ENCODE data around the gene RBP7.
"Not testable (repeated sequence)": the region's sequence is repeated elsewhere in the genome, so short reads cannot be mapped to it uniquely, and the experiment has no call there.

Gene RBP7

GRCh38 chr1:9985001-9985400, 12.0 kb upstream of the RBP7 start:
- peaks cover 13% of the 10 kb centered on the region for H3K36me3 ChIP-seq (replicated peaks)
- TF ChIP-seq, protein P1, sequence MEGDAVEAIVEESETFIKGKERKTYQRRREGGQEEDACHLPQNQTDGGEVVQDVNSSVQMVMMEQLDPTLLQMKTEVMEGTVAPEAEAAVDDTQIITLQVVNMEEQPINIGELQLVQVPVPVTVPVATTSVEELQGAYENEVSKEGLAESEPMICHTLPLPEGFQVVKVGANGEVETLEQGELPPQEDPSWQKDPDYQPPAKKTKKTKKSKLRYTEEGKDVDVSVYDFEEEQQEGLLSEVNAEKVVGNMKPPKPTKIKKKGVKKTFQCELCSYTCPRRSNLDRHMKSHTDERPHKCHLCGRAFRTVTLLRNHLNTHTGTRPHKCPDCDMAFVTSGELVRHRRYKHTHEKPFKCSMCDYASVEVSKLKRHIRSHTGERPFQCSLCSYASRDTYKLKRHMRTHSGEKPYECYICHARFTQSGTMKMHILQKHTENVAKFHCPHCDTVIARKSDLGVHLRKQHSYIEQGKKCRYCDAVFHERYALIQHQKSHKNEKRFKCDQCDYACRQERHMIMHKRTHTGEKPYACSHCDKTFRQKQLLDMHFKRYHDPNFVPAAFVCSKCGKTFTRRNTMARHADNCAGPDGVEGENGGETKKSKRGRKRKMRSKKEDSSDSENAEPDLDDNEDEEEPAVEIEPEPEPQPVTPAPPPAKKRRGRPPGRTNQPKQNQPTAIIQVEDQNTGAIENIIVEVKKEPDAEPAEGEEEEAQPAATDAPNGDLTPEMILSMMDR (IDR thresholded peaks at IDR 0.05; ENCODE audit: low read depth, low read length, missing control alignments): no peak
- no peaks in the 10 kb centered on the region for H3K27me3 ChIP-seq (replicated peaks)
- no peak for DNase-seq
- no peak overlapping the region for H3K4me3 ChIP-seq (ENCODE audit: low read depth, low read length)
- in situ Hi-C loops (cut with HindIII; ENCODE audit: low pct_ligation_motif_present, low sequenced_read_pairs): no loop called here
- H3K27ac ChIP-seq: no peak overlapping the region

- Histone ChIP-seq H3K27me3 (replicated peaks) (no peaks in the 10 kb centered on the region), H3K27ac (no peak overlapping the region), H3K36me3 (replicated peaks) (no peaks in the 10 kb centered on the region), H3K4me3 (ENCODE audit: low read depth, low read length) (no peak overlapping the region)
- no peak for DNase-seq
- in situ Hi-C loops (cut with HindIII; ENCODE audit: low pct_ligation_motif_present, low sequenced_read_pairs): no loop called here
- TF ChIP-seq, protein P1 (IDR thresholded peaks at IDR 0.05; ENCODE audit: low read depth, low read length, missing control alignments): no peak
These were observed 7.3 kb upstream of the RBP7 start for GRCh38 chr1:9989773-9990172.

GRCh38 chr1:9990944-9991343, 6.1 kb upstream of the RBP7 start:
- no peak for DNase-seq
- Histone ChIP-seq H3K27me3 (replicated peaks) (no peaks in the 10 kb centered on the region), H3K4me3 (ENCODE audit: low read depth, low read length) (no peak overlapping the region), H3K36me3 (replicated peaks) (no peaks in the 10 kb centered on the region), H3K27ac (no peak overlapping the region)
- TF ChIP-seq, protein P1 (IDR thresholded peaks at IDR 0.05; ENCODE audit: low read depth, low read length, missing control alignments): no peak
- in situ Hi-C loops (cut with HindIII; ENCODE audit: low pct_ligation_motif_present, low sequenced_read_pairs): no loop called here

DNA sequence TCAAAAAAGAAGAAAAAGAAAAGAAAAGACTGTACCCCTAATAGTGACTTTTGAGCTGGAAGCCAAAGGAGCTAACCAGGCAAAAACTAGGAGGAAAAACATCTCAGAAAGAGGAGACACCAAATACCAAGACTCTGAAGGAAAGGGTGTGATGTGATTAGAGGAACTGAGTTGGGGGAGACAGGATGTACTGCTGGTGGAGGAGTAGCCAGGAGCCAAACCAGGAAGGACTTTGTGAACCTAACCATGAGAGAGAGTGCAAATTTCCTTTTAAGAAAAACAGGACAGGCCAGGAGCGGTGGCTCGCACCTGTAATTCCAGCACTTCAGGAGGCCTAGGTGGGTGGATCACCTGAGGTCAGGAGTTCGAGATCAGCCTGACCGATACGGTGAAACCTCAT, 4.1 kb upstream of the RBP7 start:
- no peak overlapping the region for H3K4me3 ChIP-seq (ENCODE audit: low read depth, low read length)
- H3K36me3 ChIP-seq (replicated peaks): no peaks in the 10 kb centered on the region
- in situ Hi-C loops (cut with HindIII; ENCODE audit: low pct_ligation_motif_present, low sequenced_read_pairs): no loop called here
- H3K27me3 ChIP-seq (replicated peaks): peaks cover 6% of the 10 kb centered on the region
- TF ChIP-seq, protein P1 (IDR thresholded peaks at IDR 0.05; ENCODE audit: low read depth, low read length, missing control alignments): no peak
- no peak overlapping the region for H3K27ac ChIP-seq
- no peak for DNase-seq

DNA sequence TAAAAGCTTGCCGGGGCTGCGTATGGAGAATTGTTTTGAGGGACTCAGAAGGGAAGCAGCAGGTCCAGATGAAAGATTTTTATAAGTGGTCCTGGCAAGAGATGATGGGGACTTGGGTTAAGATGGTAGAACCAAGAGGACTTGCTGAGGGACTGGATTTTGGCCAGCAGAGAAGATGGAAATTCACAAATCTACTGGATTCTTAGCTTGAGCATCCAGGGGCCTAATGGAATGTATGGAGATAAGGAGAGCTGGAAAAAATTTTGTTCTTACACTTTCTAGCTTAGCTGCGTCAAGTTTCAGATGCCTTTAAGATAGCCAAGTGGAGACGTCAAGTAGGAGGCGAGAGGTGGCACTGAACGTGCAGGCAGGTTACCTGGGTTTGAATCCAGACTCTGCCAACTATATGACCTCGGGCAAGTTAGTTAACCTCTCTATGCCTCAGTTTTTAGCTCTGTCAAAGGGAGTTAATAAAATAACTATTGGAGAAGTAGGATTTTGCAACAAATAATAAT, 3.4 kb upstream of the RBP7 start:
- TF ChIP-seq, protein P1 (IDR thresholded peaks at IDR 0.05; ENCODE audit: low read depth, low read length, missing control alignments): no peak
- no peaks in the 10 kb centered on the region for H3K36me3 ChIP-seq (replicated peaks)
- H3K4me3 ChIP-seq (ENCODE audit: low read depth, low read length): no peak overlapping the region
- no peak overlapping the region for H3K27ac ChIP-seq
- H3K27me3 ChIP-seq (replicated peaks): peaks cover 8% of the 10 kb centered on the region
- in situ Hi-C loops (cut with HindIII; ENCODE audit: low pct_ligation_motif_present, low sequenced_read_pairs): no loop called here
- no peak for DNase-seq

DNA sequence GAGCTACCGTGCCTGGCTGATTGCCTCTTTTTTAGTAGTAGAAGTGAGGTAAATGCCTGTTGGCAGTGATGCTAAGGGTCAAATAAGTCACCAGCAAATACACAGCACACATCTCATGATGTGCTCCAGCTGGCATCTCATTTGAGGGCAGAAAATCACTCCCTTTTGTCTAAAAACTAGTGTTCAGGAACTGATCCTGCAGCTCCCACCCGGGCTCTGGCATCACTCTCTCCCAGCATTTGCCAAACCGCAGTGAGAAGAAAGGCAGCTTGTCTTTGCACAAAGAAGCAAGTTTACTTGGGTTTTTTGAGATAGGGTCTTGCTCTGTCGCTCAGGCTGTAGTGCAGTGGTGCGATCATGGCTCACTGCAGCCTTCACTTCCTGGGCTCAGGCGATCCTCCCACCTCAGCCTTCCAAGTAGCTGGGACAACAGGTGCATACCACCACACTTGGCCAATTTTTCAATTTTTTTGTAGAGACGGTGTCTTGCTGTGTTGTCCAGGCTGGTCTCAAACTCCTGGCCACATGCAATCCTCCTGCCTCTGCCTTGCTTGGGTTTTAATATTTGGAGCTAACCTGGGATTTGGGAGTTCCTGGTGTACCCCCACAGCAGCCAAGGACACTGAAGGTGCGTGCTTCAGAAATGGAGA, 4.1 kb downstream of the RBP7 start:
- no peak overlapping the region for H3K4me3 ChIP-seq (ENCODE audit: low read depth, low read length)
- H3K36me3 ChIP-seq (replicated peaks): no peaks in the 10 kb centered on the region
- no peak for DNase-seq
- TF ChIP-seq, protein P1 (IDR thresholded peaks at IDR 0.05; ENCODE audit: low read depth, low read length, missing control alignments): no peak
- H3K27me3 ChIP-seq (replicated peaks): peaks cover 8% of the 10 kb centered on the region
- H3K27ac ChIP-seq: no peak overlapping the region
- in situ Hi-C loops (cut with HindIII; ENCODE audit: low pct_ligation_motif_present, low sequenced_read_pairs): no loop called here

DNA sequence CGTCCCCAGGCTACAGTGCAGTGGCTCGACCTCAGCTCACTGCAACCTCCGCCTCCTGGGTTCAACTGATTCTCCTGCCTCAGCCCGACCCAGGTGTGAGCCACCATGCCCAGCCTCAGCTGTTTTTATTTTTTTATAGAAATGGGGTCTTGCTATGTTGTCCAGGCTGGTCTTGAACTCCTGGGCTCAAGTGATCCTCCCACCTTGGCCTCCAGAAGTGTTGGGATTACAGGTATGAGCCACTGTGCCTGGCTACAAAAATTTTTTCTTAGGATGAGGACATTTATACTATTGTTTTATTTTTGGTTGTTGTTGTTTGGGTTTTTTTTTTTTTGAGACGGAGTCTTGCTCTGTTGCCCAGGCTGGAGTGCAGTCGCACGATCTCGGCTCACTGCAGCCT, 8.2 kb downstream of the RBP7 start:
- H3K27ac ChIP-seq; H3K27me3 ChIP-seq (replicated peaks); in situ Hi-C loops (cut with HindIII; ENCODE audit: low pct_ligation_motif_present, low sequenced_read_pairs); DNase-seq; H3K36me3 ChIP-seq (replicated peaks); H3K4me3 ChIP-seq (ENCODE audit: low read depth, low read length): not testable (repeated sequence)
